HCT116 (cell line): ENCODE measurements around the gene TMEM212. TPM values are rescaled to one million over a fixed set of nuclear protein-coding genes. Genes with fewer than 3 reads are reported as not detected.

Experiments used
- ATAC-seq: fragments of 200-7000 bp; cut with Tn5 transposase; 2 replicates; pipeline ENCODE4 v1.9.1; 2020; ENCODE audit warnings: mild to moderate bottlenecking, moderate library complexity
- BruUV-seq: library from RNA; stranded (reverse); fragments of 400-500 nt; replicated peaks from 2 replicates; lab custom pipeline; 2021; lab: Mats Ljungman, UMichigan
- CTCF ChIA-PET: fragments of 300-600 bp; sonication (Branson Sonifier 250); formaldehyde crosslinking; loops from one replicate; lab custom pipeline; 2021; ENCODE audit warnings: antibody characterized with exemption; lab: Charles Lee
- POLR2A ChIA-PET: fragments of 300-600, 350-600 bp; sonication (Branson Sonifier 250); formaldehyde crosslinking; loops from one replicate; lab custom pipeline; 2021; ENCODE audit warnings: antibody characterized with exemption; lab: Charles Lee
- RAD21 ChIA-PET, 2 experiments: fragments of 300-600 bp; sonication (Branson Sonifier 250); formaldehyde crosslinking; loops; one replicate each; lab custom pipeline; 2023; ENCODE audit warnings: low total read pairs in 2 of 2; ENCODE audit not compliant: uncharacterized antibody in 2 of 2, unreplicated experiment in 2 of 2, low non-redundant PET in 1 of 2; lab: Charles Lee
- DNase-seq: peaks from one replicate; pipeline ENCODE4 v3.0.0-alpha.2; 2010; ENCODE audit warnings: low read depth, low spot score
- H2AFZ ChIP-seq: fragments of 200-600 bp; shearing (Covaris generic), sonication (generic); 2 replicates; pipeline ENCODE4 v1.6.1; 2017; ENCODE audit warnings: low read depth, mixed run types, mixed read lengths, antibody characterized with exemption, low read length; ENCODE audit not compliant: poor library complexity, severe bottlenecking
- H3K27ac ChIP-seq: 2 replicates; pipeline ENCODE4 v1.5.1; 2012; ENCODE audit warnings: low read depth, low read length
- H3K27me3 ChIP-seq: fragments of 200-600 bp; sonication (generic); 2 replicates; pipeline ENCODE4 v1.6.1; 2016; ENCODE audit warnings: mixed run types, low read length, mixed read lengths; ENCODE audit not compliant: insufficient read depth
- H3K36me3 ChIP-seq, 2 experiments: fragments of 200-500 bp in 1 of 2; fragments of 200-600 bp in 1 of 2; sonication (Bioruptor generic) in 1 of 2; sonication (generic) in 1 of 2; 2 replicates each; pipeline versions ENCODE4 v1.5.1 to v1.6.1; 2014 to 2016; ENCODE audit warnings: low read length in 2 of 2, inconsistent platforms in 1 of 2, mixed read lengths in 1 of 2, mixed run types in 1 of 2; ENCODE audit not compliant: insufficient read depth in 2 of 2, control insufficient read depth in 1 of 2
- H3K4me1 ChIP-seq, 2 experiments: fragments of 200-600 bp in 1 of 2; sonication (generic) in 1 of 2; 2 replicates each; pipeline versions ENCODE4 v1.5.1 to v1.6.1; 2012 to 2017; ENCODE audit warnings: low read length in 2 of 2, inconsistent platforms in 1 of 2, mild to moderate bottlenecking in 1 of 2, mixed read lengths in 1 of 2, mixed run types in 1 of 2, moderate library complexity in 1 of 2; ENCODE audit not compliant: insufficient read depth in 2 of 2, control insufficient read depth in 1 of 2
- H3K4me2 ChIP-seq: fragments of 200-600 bp; sonication (generic); 2 replicates; pipeline ENCODE4 v1.6.1; 2017; ENCODE audit warnings: mixed run types, low read length, mixed read lengths
- H3K4me3 ChIP-seq, 2 experiments: fragments of 200-600 bp in 1 of 2; sonication (generic) in 1 of 2; replicated peaks in 1 of 2; 2 replicates each; pipeline ENCODE4 v1.5.1; 2011 to 2016; ENCODE audit warnings: low read length in 2 of 2, control low read depth in 1 of 2, low read depth in 1 of 2, mild to moderate bottlenecking in 1 of 2, mixed read lengths in 1 of 2, mixed run types in 1 of 2
- H3K79me2 ChIP-seq: fragments of 200-600 bp; sonication (generic); 2 replicates; pipeline ENCODE4 v1.6.1; 2017; ENCODE audit warnings: mild to moderate bottlenecking, mixed run types, low read length, moderate library complexity, mixed read lengths; ENCODE audit not compliant: insufficient read depth
- H3K9ac ChIP-seq: fragments of 200-600 bp; sonication (generic); 2 replicates; pipeline ENCODE4 v1.6.1; 2016; ENCODE audit warnings: low read length, mixed read lengths
- H3K9me2 ChIP-seq: fragments of 200-600 bp; sonication (generic), shearing (Covaris generic); 2 replicates; pipeline ENCODE4 v1.6.1; 2017; ENCODE audit warnings: mixed run types, mild to moderate bottlenecking, moderate library complexity; ENCODE audit not compliant: insufficient read depth
- H3K9me3 ChIP-seq, 2 experiments: fragments of 200-500 bp in 1 of 2; fragments of 200-600 bp in 1 of 2; sonication (Bioruptor generic) in 1 of 2; sonication (generic) in 1 of 2; 2 replicates each; pipeline ENCODE4 v1.6.1; 2014 to 2017; ENCODE audit warnings: low read length in 2 of 2, mixed read lengths in 2 of 2, inconsistent platforms in 1 of 2, low read depth in 1 of 2, mild to moderate bottlenecking in 1 of 2, mixed run types in 1 of 2, moderate library complexity in 1 of 2; ENCODE audit not compliant: control insufficient read depth in 1 of 2, insufficient read depth in 1 of 2
- H4K20me1 ChIP-seq: fragments of 200-600 bp; sonication (generic), shearing (Covaris generic); 2 replicates; pipeline ENCODE4 v1.6.1; 2017; ENCODE audit warnings: mixed run types, mild to moderate bottlenecking, moderate library complexity; ENCODE audit not compliant: insufficient read depth
- ELF1 ChIP-seq: IDR thresholded peaks from 2 replicates; pipeline ENCODE4 v1.6.1; 2012; ENCODE audit warnings: low read depth, borderline replicate concordance
- FOSL1 ChIP-seq: IDR thresholded peaks from 2 replicates; pipeline ENCODE4 v1.6.1; 2012; ENCODE audit warnings: low read depth
- POLR2AphosphoS5 ChIP-seq: IDR thresholded peaks from 2 replicates; pipeline ENCODE4 v1.6.1; 2011; ENCODE audit warnings: mild to moderate bottlenecking, low read depth, low read length, moderate library complexity
- RAD21 ChIP-seq: IDR thresholded peaks from 2 replicates; pipeline ENCODE4 v1.6.1; 2012; ENCODE audit warnings: low read depth, mild to moderate bottlenecking
- REST ChIP-seq: IDR thresholded peaks from 2 replicates; pipeline ENCODE4 v1.6.1; 2012; ENCODE audit warnings: low read depth
- SRF ChIP-seq: IDR thresholded peaks from 2 replicates; pipeline ENCODE4 v1.6.1; 2012; ENCODE audit warnings: low read depth
- ZFX ChIP-seq: fragments of 450-650 bp; IDR thresholded peaks from 2 replicates; pipeline ENCODE4 v1.6.1; 2017
- intact Hi-C: fragments of 100-400 bp; cut with micrococcal nuclease; formaldehyde crosslinking; loops from 2 replicates; pipeline ENCODE4 v1.10.0; 2022
- total RNA-seq: library from RNA; stranded (reverse); gene quantifications from one replicate; pipeline ENCODE4 v1.2.1, GENCODE V29; 2021; ENCODE audit not compliant: unreplicated experiment
- TF ChIP-seq, protein P1 (sequence below): IDR thresholded peaks from 2 replicates; pipeline ENCODE4 v1.6.1; 2012
- TF ChIP-seq, protein P2 (sequence below), 3 experiments: fragments of 200-600 bp in 1 of 3; sonication (generic) in 1 of 3; IDR thresholded peaks in 2 of 3; conservative IDR thresholded peaks in 1 of 3; 2 replicates each; pipeline ENCODE4 v1.5.1; 2012 to 2017; ENCODE audit warnings: low read depth in 2 of 3, low read length in 2 of 3, antibody characterized with exemption in 1 of 3, borderline replicate concordance in 1 of 3, control low read depth in 1 of 3, mild to moderate bottlenecking in 1 of 3, mixed read lengths in 1 of 3, mixed run types in 1 of 3, moderate library complexity in 1 of 3; ENCODE audit not compliant: insufficient read depth in 1 of 3

TMEM212 gene
- total RNA-seq, 1 experiment from 2014 or later, result not detected

DNA sequence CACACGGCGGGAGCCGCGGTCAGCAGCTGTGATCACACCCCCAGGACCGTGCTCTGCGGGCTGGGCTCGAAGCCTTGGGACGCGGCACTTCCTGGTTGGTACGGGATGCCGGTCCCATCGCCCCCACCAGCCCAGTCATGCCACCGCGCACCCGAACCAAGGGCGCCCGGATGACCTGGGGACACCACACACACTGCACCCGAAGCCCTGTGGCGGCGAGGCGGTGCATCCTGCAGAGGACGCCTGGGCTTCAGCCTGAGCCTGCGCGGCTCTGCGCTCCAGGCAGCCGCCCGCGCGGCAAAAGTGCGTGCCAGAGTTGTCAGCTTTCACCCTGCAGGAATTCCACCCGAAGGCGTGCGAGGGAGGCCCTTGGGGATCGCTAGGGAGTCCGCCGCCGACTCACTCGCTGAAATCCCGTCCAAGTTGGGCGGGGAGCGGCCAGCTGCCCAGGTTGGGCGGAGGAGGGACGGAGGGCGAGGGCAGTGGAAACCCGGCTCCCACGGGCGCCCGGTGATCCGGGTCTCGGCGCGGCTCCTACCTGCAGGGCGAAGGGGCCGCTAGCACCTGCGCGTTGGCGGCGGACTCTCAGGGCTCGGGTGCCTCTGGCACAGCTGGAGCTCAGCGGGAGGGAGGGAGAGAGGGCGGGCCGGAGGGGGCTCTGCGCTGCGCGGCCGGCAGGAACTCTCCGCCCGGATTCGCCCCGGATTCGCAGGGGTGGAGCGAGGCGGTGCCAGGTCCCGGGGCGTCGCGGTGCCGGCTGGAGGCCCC, 33.1 kb upstream of the TMEM212 start, which contains the start of gene PLD1 (continued):
- TF ChIP-seq, protein P1, sequence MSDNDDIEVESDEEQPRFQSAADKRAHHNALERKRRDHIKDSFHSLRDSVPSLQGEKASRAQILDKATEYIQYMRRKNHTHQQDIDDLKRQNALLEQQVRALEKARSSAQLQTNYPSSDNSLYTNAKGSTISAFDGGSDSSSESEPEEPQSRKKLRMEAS, result peak; percentile 91
- TF ChIP-seq POLR2AphosphoS5, result peak; percentile 65; the same call in 1 of the 2 replicates
- TF ChIP-seq, all 23 proteins: peak for 9

- no peaks in the 10 kb centered on the region for H3K9me2 ChIP-seq
- peak overlapping the region; percentile 68 for H3K9ac ChIP-seq
- H3K4me2 ChIP-seq, result peak overlapping the region; percentile 97
- ChIA-PET RAD21 (no interaction called here), CTCF (interaction anchor here (1.4 to 2.0 kb wide), 3 partner anchors 19 to 38 kb away, joined by 4 to 8 read pairs (median 4); no protein-coding TSS in a partner anchor), POLR2A (interaction anchor here (0.7 to 1.6 kb wide), 2 partner anchors 19 kb away, joined by 3 to 6 read pairs; no protein-coding TSS in a partner anchor)
- H4K20me1 ChIP-seq, result no peaks in the 10 kb centered on the region
- intact Hi-C loops, result loop anchor here (10.0 kb wide), 1 partner anchor 64 kb away; no protein-coding TSS in a partner anchor
- peak overlapping the region; percentile 65 to 78 for H3K4me3 ChIP-seq
- H3K36me3 ChIP-seq, result no peaks in the 10 kb centered on the region
- no peak for ATAC-seq
- peak overlapping the region; percentile 91 for H2AFZ ChIP-seq
- no peaks in the 10 kb centered on the region for H3K27me3 ChIP-seq
- no peak for DNase-seq
- H3K4me1 ChIP-seq, result peaks cover 8 to 50% of the 10 kb centered on the region in 2 experiments; a peak in 3 of 4 replicates
- H3K27ac ChIP-seq, result peak overlapping the region; percentile 87; the same call in 1 of the 2 replicates
- TSS peak; percentile 70 for BruUV-seq
- H3K9me3 ChIP-seq, result no peaks in the 10 kb centered on the region
- TF ChIP-seq POLR2AphosphoS5 (peak; percentile 52), FOSL1 (no peak), REST (no peak), RAD21 (no peak), ELF1 (no peak), SRF (no peak), ZFX (peak; percentile 29; the same call in 1 of the 2 replicates)
- TF ChIP-seq, protein P2, sequence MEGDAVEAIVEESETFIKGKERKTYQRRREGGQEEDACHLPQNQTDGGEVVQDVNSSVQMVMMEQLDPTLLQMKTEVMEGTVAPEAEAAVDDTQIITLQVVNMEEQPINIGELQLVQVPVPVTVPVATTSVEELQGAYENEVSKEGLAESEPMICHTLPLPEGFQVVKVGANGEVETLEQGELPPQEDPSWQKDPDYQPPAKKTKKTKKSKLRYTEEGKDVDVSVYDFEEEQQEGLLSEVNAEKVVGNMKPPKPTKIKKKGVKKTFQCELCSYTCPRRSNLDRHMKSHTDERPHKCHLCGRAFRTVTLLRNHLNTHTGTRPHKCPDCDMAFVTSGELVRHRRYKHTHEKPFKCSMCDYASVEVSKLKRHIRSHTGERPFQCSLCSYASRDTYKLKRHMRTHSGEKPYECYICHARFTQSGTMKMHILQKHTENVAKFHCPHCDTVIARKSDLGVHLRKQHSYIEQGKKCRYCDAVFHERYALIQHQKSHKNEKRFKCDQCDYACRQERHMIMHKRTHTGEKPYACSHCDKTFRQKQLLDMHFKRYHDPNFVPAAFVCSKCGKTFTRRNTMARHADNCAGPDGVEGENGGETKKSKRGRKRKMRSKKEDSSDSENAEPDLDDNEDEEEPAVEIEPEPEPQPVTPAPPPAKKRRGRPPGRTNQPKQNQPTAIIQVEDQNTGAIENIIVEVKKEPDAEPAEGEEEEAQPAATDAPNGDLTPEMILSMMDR (IDR thresholded peaks at IDR 0.05 in 2 of 3, conservative IDR thresholded peaks at IDR 0.05 in 1 of 3; ENCODE audit: borderline replicate concordance in 1 of 3, insufficient read depth in 1 of 3, low read depth in 2 of 3, low read length in 2 of 3), result no peak
- H3K79me2 ChIP-seq, result no peaks in the 10 kb centered on the region
Observed at GRCh38 chr3:171810629-171811294, 32.4 kb upstream of the TMEM212 start.
